ENCODE results near the gene CCDC110. TPM values are rescaled to one million over a fixed set of nuclear protein-coding genes. Genes with fewer than 3 reads are reported as not detected.

The CCDC110 gene
- polyA plus RNA-seq, 1 of the 3 experiments (the other 2 are of a cell fraction): 0.05 TPM

DNA sequence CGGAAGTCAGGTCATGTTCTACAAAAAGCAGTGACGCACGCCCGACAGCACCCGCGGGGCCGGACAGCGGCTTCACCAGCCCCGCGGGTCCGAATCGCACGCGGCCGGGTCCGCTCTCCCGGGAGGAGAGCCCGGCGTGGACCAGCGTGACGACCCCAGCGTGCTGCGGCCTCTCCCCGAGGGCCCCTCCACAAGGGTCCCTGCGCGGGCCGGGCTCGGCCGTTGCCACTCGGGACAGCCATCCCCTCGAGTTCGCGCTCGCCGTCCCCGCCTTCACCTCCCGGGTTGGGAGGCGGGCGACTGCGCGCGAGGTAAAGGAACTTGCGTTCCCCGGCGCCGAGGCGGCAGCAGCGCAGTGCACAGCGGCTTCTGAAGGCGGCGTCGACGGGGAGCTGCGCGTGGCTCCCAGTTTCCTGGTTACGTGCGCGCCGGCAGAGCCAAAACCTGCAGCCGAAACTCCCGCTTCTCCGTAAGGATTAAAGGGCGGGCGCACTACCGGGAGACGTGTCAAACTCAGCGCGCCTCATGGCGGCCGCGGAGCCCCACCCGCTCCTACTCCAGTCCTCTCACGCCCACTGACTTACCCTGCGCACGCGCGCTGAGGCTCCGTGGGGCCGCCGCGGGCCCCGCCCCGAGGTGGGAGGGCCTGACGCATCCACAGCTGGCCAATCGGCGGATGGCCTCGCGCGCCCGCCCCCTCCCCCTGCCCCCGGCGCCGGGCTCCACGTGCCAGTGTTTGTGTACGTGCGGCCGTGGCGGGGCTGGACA is 75.4 kb downstream of the CCDC110 start (continued):
- TF ChIP-seq, protein P1, sequence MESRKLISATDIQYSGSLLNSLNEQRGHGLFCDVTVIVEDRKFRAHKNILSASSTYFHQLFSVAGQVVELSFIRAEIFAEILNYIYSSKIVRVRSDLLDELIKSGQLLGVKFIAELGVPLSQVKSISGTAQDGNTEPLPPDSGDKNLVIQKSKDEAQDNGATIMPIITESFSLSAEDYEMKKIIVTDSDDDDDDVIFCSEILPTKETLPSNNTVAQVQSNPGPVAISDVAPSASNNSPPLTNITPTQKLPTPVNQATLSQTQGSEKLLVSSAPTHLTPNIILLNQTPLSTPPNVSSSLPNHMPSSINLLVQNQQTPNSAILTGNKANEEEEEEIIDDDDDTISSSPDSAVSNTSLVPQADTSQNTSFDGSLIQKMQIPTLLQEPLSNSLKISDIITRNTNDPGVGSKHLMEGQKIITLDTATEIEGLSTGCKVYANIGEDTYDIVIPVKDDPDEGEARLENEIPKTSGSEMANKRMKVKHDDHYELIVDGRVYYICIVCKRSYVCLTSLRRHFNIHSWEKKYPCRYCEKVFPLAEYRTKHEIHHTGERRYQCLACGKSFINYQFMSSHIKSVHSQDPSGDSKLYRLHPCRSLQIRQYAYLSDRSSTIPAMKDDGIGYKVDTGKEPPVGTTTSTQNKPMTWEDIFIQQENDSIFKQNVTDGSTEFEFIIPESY (IDR thresholded peaks at IDR 0.05; ENCODE audit: borderline replicate concordance, low read depth): peak; percentile 52; the same call in 1 of the 2 replicates
- TF ChIP-seq YY1 (IDR thresholded peaks at IDR 0.05; ENCODE audit: low read depth) (peak; percentile 87), NRF1 (IDR thresholded peaks at IDR 0.05; ENCODE audit: low read depth, low read length) (peak; percentile 87), RAD21 (IDR thresholded peaks at IDR 0.05; ENCODE audit: low read length) (no peak), RFX5 (IDR thresholded peaks at IDR 0.05; ENCODE audit: low read length) (peak; percentile 17; the same call in 1 of the 2 replicates), EZH2phosphoT487 (IDR thresholded peaks at IDR 0.05; ENCODE audit: borderline replicate concordance, low read depth) (no peak), USF1 (IDR thresholded peaks at IDR 0.05; ENCODE audit: borderline replicate concordance, low read depth) (peak; percentile 17; the same call in 1 of the 2 replicates), TEAD4 (IDR thresholded peaks at IDR 0.05; ENCODE audit: borderline replicate concordance, insufficient read depth) (0 out of 2 replicates have a peak, but pooled peaks have one; percentile 25), NFIC (IDR thresholded peaks at IDR 0.05; ENCODE audit: borderline replicate concordance) (no peak), ELF1 (IDR thresholded peaks at IDR 0.05) (no peak; the same call in 1 of the 2 replicates), GATA2 (CRISPR knock-in tag; IDR thresholded peaks at IDR 0.05) (no peak), MXI1 (IDR thresholded peaks at IDR 0.05; ENCODE audit: low read depth, low read length) (peak; percentile 98), FOSL2 (IDR thresholded peaks at IDR 0.05; ENCODE audit: borderline replicate concordance, low read depth) (0 out of 2 replicates have a peak, but pooled peaks have one; percentile 1), FOXJ3 (CRISPR knock-in tag; IDR thresholded peaks at IDR 0.05) (no peak)
- TF ChIP-seq, protein P2, sequence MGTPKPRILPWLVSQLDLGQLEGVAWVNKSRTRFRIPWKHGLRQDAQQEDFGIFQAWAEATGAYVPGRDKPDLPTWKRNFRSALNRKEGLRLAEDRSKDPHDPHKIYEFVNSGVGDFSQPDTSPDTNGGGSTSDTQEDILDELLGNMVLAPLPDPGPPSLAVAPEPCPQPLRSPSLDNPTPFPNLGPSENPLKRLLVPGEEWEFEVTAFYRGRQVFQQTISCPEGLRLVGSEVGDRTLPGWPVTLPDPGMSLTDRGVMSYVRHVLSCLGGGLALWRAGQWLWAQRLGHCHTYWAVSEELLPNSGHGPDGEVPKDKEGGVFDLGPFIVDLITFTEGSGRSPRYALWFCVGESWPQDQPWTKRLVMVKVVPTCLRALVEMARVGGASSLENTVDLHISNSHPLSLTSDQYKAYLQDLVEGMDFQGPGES (IDR thresholded peaks at IDR 0.05; ENCODE audit: low read depth, low read length): no peak
- TF ChIP-seq, protein P3, sequence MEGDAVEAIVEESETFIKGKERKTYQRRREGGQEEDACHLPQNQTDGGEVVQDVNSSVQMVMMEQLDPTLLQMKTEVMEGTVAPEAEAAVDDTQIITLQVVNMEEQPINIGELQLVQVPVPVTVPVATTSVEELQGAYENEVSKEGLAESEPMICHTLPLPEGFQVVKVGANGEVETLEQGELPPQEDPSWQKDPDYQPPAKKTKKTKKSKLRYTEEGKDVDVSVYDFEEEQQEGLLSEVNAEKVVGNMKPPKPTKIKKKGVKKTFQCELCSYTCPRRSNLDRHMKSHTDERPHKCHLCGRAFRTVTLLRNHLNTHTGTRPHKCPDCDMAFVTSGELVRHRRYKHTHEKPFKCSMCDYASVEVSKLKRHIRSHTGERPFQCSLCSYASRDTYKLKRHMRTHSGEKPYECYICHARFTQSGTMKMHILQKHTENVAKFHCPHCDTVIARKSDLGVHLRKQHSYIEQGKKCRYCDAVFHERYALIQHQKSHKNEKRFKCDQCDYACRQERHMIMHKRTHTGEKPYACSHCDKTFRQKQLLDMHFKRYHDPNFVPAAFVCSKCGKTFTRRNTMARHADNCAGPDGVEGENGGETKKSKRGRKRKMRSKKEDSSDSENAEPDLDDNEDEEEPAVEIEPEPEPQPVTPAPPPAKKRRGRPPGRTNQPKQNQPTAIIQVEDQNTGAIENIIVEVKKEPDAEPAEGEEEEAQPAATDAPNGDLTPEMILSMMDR (IDR thresholded peaks at IDR 0.05): no peak
- TF ChIP-seq, protein P4, sequence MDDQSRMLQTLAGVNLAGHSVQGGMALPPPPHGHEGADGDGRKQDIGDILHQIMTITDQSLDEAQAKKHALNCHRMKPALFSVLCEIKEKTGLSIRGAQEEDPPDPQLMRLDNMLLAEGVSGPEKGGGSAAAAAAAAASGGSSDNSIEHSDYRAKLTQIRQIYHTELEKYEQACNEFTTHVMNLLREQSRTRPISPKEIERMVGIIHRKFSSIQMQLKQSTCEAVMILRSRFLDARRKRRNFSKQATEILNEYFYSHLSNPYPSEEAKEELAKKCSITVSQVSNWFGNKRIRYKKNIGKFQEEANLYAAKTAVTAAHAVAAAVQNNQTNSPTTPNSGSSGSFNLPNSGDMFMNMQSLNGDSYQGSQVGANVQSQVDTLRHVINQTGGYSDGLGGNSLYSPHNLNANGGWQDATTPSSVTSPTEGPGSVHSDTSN (IDR thresholded peaks at IDR 0.05): 0 out of 2 replicates have a peak, but pooled peaks have one; percentile 28
